WTC11 (cell line): ENCODE results near the gene PWWP3B. TPM values are rescaled to one million over a fixed set of nuclear protein-coding genes. Genes with fewer than 3 reads are reported as not detected.

Experiments
- ATAC-seq: fragments of 200-7000 bp; cut with Tn5 transposase; 2 replicates; pipeline ENCODE4 v1.10.0; 2021; ENCODE audit warnings: mild to moderate bottlenecking, moderate library complexity
- CTCF ChIA-PET: fragments of 300-600 bp; sonication (Branson Sonifier 250); formaldehyde crosslinking; loops from one replicate; lab custom pipeline; 2021; ENCODE audit warnings: antibody characterized with exemption; lab: Charles Lee
- POLR2A ChIA-PET: fragments of 350-600 bp; sonication (Branson Sonifier 250); formaldehyde crosslinking; loops from one replicate; lab custom pipeline; 2021; ENCODE audit warnings: antibody characterized with exemption; lab: Charles Lee
- DNase-seq: peaks from one replicate; pipeline ENCODE4 v3.0.0; 2021; ENCODE audit warnings: low spot score
- H3K27ac Mint-ChIP-seq: 2 replicates; pipeline ENCODE4 v1.8.0; 2021; ENCODE audit warnings: mixed read lengths
- H3K27me3 Mint-ChIP-seq: 2 replicates; pipeline ENCODE4 v1.8.0; 2021; ENCODE audit warnings: low read depth, mild to moderate bottlenecking, moderate library complexity, mixed read lengths
- H3K36me3 Mint-ChIP-seq: 2 replicates; pipeline ENCODE4 v1.8.0; 2021; ENCODE audit warnings: mixed read lengths
- H3K4me1 Mint-ChIP-seq: 2 replicates; pipeline ENCODE4 v1.8.0; 2022; ENCODE audit warnings: mixed read lengths
- H3K4me3 Mint-ChIP-seq: 2 replicates; pipeline ENCODE4 v1.8.0; 2021; ENCODE audit warnings: mild to moderate bottlenecking, moderate library complexity, mixed read lengths
- H3K9me3 Mint-ChIP-seq: 2 replicates; pipeline ENCODE4 v1.8.0; 2021; ENCODE audit warnings: mixed read lengths
- AR ChIP-seq: fragments of 250-450 bp; sonication (Bioruptor Pico); IDR thresholded peaks from 2 replicates; pipeline ENCODE4 v1.9.0; 2021; ENCODE audit warnings: mild to moderate bottlenecking
- ARID4B ChIP-seq: sonication (generic); formaldehyde crosslinking; IDR thresholded peaks from 2 replicates; pipeline ENCODE4 v1.8.0; 2023; ENCODE audit warnings: missing genetic modification reagents, mild to moderate bottlenecking, borderline replicate concordance
- ATF6 ChIP-seq: sonication (generic); formaldehyde crosslinking; IDR thresholded peaks from 2 replicates; pipeline ENCODE4 v1.8.1; 2023; ENCODE audit warnings: mild to moderate bottlenecking, missing genetic modification reagents
- CREM ChIP-seq: sonication (generic); formaldehyde crosslinking; IDR thresholded peaks from 2 replicates; pipeline ENCODE4 v1.8.1; 2022; ENCODE audit warnings: mild to moderate bottlenecking, missing genetic modification reagents, moderate library complexity
- EMX1 ChIP-seq: fragments of 250-450 bp; sonication (Bioruptor Pico); IDR thresholded peaks from 2 replicates; pipeline ENCODE4 v1.8.0; 2021; ENCODE audit warnings: mild to moderate bottlenecking
- FOXJ3 ChIP-seq: sonication (generic); formaldehyde crosslinking; IDR thresholded peaks from 2 replicates; pipeline ENCODE4 v1.9.0; 2021; ENCODE audit warnings: missing genetic modification reagents, mild to moderate bottlenecking, borderline replicate concordance
- FOXP1 ChIP-seq: sonication (generic); formaldehyde crosslinking; IDR thresholded peaks from 2 replicates; pipeline ENCODE4 v1.8.0; 2022; ENCODE audit warnings: missing genetic modification reagents, mild to moderate bottlenecking, moderate library complexity, borderline replicate concordance
- HMGXB4 ChIP-seq: sonication (generic); formaldehyde crosslinking; IDR thresholded peaks from 2 replicates; pipeline ENCODE4 v1.8.1; 2023; ENCODE audit warnings: mild to moderate bottlenecking, moderate library complexity, missing genetic modification reagents
- IRF2 ChIP-seq: sonication (generic); formaldehyde crosslinking; IDR thresholded peaks from 2 replicates; pipeline ENCODE4 v1.8.0; 2022; ENCODE audit warnings: low read depth, missing genetic modification reagents, borderline replicate concordance
- MXD4 ChIP-seq: fragments of 250-450 bp; sonication (Bioruptor Pico); IDR thresholded peaks from 2 replicates; pipeline ENCODE4 v1.8.0; 2021; ENCODE audit warnings: mild to moderate bottlenecking, moderate library complexity, borderline replicate concordance
- NR1H2 ChIP-seq: sonication (generic); formaldehyde crosslinking; IDR thresholded peaks from 2 replicates; pipeline ENCODE4 v1.9.0; 2021; ENCODE audit warnings: mild to moderate bottlenecking, moderate library complexity, missing genetic modification reagents
- NR2C2 ChIP-seq: sonication (generic); formaldehyde crosslinking; IDR thresholded peaks from 2 replicates; pipeline ENCODE4 v1.8.0; 2022; ENCODE audit warnings: mild to moderate bottlenecking, missing genetic modification reagents
- RELA ChIP-seq: sonication (generic); formaldehyde crosslinking; IDR thresholded peaks from 2 replicates; pipeline ENCODE4 v1.8.1; 2022; ENCODE audit warnings: missing genetic modification reagents, mild to moderate bottlenecking, borderline replicate concordance
- ZNF396 ChIP-seq: fragments of 250-450 bp; sonication (Bioruptor Pico); IDR thresholded peaks from 2 replicates; pipeline ENCODE4 v1.8.0; 2021; ENCODE audit warnings: mild to moderate bottlenecking, moderate library complexity, borderline replicate concordance
- total RNA-seq: library from RNA; stranded (reverse); gene quantifications from 3 replicates; pipeline ENCODE4 v1.2.3, GENCODE V29; 2021
- TF ChIP-seq, protein P1 (sequence below): sonication (generic); formaldehyde crosslinking; IDR thresholded peaks from 2 replicates; pipeline ENCODE4 v1.8.1; 2023; ENCODE audit warnings: mild to moderate bottlenecking, missing genetic modification reagents, moderate library complexity

The PWWP3B gene
- total RNA-seq, 1 experiment from 2014 or later: 0.52 TPM

GRCh38 chrX:106177982-106178321 is 9.8 kb downstream of the PWWP3B start:
- no peak overlapping the region for H3K27ac Mint-ChIP-seq
- ATAC-seq (no peak), DNase-seq (no peak)
- no peak for TF ChIP-seq EMX1 (CRISPR knock-in tag)
- no peak for TF ChIP-seq ZNF396 (CRISPR knock-in tag)
- no peak for TF ChIP-seq IRF2 (CRISPR knock-in tag)
- TF ChIP-seq CREM (CRISPR knock-in tag): no peak
- no peak for TF ChIP-seq MXD4 (CRISPR knock-in tag)
- no peak for TF ChIP-seq NR2C2 (CRISPR knock-in tag)
- no peak for TF ChIP-seq AR (CRISPR knock-in tag)
- TF ChIP-seq ATF6 (CRISPR knock-in tag): no peak
- TF ChIP-seq FOXP1: no peak
- TF ChIP-seq HMGXB4 (CRISPR knock-in tag): no peak
- TF ChIP-seq FOXJ3 (CRISPR knock-in tag): no peak
- TF ChIP-seq ARID4B (CRISPR knock-in tag): no peak
- TF ChIP-seq NR1H2 (CRISPR knock-in tag): no peak
- no peak for TF ChIP-seq RELA (CRISPR knock-in tag)
- TF ChIP-seq, protein P1, sequence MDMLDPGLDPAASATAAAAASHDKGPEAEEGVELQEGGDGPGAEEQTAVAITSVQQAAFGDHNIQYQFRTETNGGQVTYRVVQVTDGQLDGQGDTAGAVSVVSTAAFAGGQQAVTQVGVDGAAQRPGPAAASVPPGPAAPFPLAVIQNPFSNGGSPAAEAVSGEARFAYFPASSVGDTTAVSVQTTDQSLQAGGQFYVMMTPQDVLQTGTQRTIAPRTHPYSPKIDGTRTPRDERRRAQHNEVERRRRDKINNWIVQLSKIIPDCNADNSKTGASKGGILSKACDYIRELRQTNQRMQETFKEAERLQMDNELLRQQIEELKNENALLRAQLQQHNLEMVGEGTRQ: no peak
- ChIA-PET CTCF (no interaction called here), POLR2A (no interaction called here)
- peaks cover 6% of the 10 kb centered on the region; the same call in 1 of the 2 replicates for H3K9me3 Mint-ChIP-seq
- no peaks in the 10 kb centered on the region for H3K27me3 Mint-ChIP-seq
- peaks cover 6% of the 10 kb centered on the region for H3K36me3 Mint-ChIP-seq
- peak overlapping the region; percentile 39; the same call in 1 of the 2 replicates for H3K4me3 Mint-ChIP-seq
- H3K4me1 Mint-ChIP-seq: peaks cover 18% of the 10 kb centered on the region
